Suprapubic skin (tissue), 4 donors: Measurements from ENCODE around the gene PET117. TPM values are rescaled to one million over a fixed set of nuclear protein-coding genes. Genes with fewer than 3 reads are reported as not detected.

Experiments
- total RNA-seq, 4 donors: library from RNA; depleted of rRNA; stranded (reverse); fragments of >200 nt; gene quantifications; one replicate each; pipeline ENCODE4 v1.1.0, GENCODE V29; 2016

The PET117 gene
- total RNA-seq, 4 donors from 2014 or later = 12.3 to 20.3 (median 17.7) TPM

Other genes with a start within 250 kb of the PET117 start
- 100 to 1,000 TPM in 1 of 4 donors, 10 to 100 TPM in 3; 49.9 to 114 (median 64.5) TPM for gene SNX5, start 169.1 kb upstream of the PET117 start, total RNA-seq
- 10 to 100 TPM; 30.2 to 68.1 (median 32.8) TPM for gene MGME1, start 168.8 kb upstream of the PET117 start, total RNA-seq
- 10 to 100 TPM; 16.9 to 53.8 (median 24.8) TPM for gene OVOL2, start 79.9 kb upstream of the PET117 start, total RNA-seq
- gene KAT14, start within 50 bp of the PET117 start, total RNA-seq = 10 to 100 TPM; 13.2 to 22.0 (median 18.6) TPM
- gene ZNF133, start 150.7 kb downstream of the PET117 start, total RNA-seq = 10 to 100 TPM; 14.7 to 37.3 (median 21.0) TPM